ENCODE results near the gene ABHD2. TPM values are rescaled to one million over a fixed set of nuclear protein-coding genes. Genes with fewer than 3 reads are reported as not detected.
A peak's percentile ranks its signal among the peaks of the same experiment; 100 is the strongest.

The ABHD2 gene
- total and polyA plus RNA-seq, 9 of the 15 experiments (the other 6 are each of a cell fraction or from before 2014, with no cell fraction given), result 16.9 to 99.8 (median 47.5) TPM

DNA sequence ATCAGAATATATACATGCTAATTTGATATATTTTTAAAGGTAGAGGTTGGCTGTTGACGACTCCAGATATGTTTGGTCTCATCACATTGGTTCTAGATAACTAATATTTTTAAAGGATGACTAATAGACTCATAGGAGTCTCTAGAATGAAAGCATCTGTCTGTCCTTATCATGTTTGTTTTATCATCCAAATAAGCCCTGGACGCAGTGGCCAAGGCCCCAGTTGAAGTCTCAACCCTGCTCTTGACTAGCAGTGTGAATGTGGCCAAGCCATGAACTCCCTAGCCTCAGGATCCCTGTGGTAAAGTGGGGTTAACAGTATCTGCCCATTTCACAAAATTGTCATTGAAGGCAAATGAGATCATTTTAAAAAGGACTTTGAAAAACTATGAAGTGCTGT lies 53.6 kb downstream of the ABHD2 start:
- Histone ChIP-seq H3K27me3 (ENCODE audit: control insufficient read depth in 2 of 2, insufficient read depth in 2 of 2, low read length in 2 of 2) (no peaks in the 10 kb centered on the region), H3K9me3 (replicated peaks; ENCODE audit: control insufficient read depth, insufficient read depth, low read depth, low read length) (no peaks in the 10 kb centered on the region), H3K9ac (ENCODE audit: insufficient read depth in 1 of 2, low read depth in 2 of 2, low read length in 2 of 2) (no peak overlapping the region), H3K4me1 (replicated peaks in 1 of 2; ENCODE audit: control insufficient read depth in 2 of 2, insufficient read depth in 2 of 2, low read length in 2 of 2) (no peaks in the 10 kb centered on the region; a peak in 2 of 5 replicates), H3K36me3 (ENCODE audit: control insufficient read depth, insufficient read depth, low read length) (peaks cover 57% of the 10 kb centered on the region), H3K4me2 (ENCODE audit: insufficient read depth, low read length) (no peak overlapping the region), H4K20me1 (replicated peaks; ENCODE audit: control insufficient read depth, insufficient read depth, low read length) (no peaks in the 10 kb centered on the region), H3K27ac (ENCODE audit: extremely low read depth, low read depth, low read length) (no peak overlapping the region), H2AFZ (ENCODE audit: low read depth, low read length) (no peak overlapping the region), H3K9me1 (ENCODE audit: control insufficient read depth, insufficient read depth, low read length) (no peaks in the 10 kb centered on the region), H3K79me2 (ENCODE audit: control insufficient read depth, insufficient read depth, low read length) (peaks cover 33% of the 10 kb centered on the region), H3K4me3 (no peak overlapping the region)
- in situ Hi-C loops (cut with MboI), result no loop called here
- ChIA-PET POLR2A (interaction anchor here (0.5 to 0.7 kb wide), 2 partner anchors 10 to 32 kb away, joined by 3 to 5 read pairs; no protein-coding TSS in a partner anchor), CTCF (ENCODE audit: low intra/inter-chr PET ratio) (no interaction called here)
- intact Hi-C loops (cut with micrococcal nuclease), result no loop called here
- FAIRE-seq (no peak), DNase-seq (ENCODE audit: extremely low read depth in 1 of 4, low spot score in 3 of 4) (no peak), ATAC-seq (peak; percentile 26; the same call in 1 of the 3 replicates)
- TF ChIP-seq FOSL1 (tag; conservative IDR thresholded peaks at IDR 0.05), result peak; percentile 52
- no peak for TF ChIP-seq GABPA (tag; conservative IDR thresholded peaks at IDR 0.05; ENCODE audit: low read depth)
- TF ChIP-seq, protein P1, sequence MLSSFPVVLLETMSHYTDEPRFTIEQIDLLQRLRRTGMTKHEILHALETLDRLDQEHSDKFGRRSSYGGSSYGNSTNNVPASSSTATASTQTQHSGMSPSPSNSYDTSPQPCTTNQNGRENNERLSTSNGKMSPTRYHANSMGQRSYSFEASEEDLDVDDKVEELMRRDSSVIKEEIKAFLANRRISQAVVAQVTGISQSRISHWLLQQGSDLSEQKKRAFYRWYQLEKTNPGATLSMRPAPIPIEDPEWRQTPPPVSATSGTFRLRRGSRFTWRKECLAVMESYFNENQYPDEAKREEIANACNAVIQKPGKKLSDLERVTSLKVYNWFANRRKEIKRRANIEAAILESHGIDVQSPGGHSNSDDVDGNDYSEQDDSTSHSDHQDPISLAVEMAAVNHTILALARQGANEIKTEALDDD (IDR thresholded peaks at IDR 0.05), result peak; percentile 60; the same call in 1 of the 2 replicates
- WGBS (ENCODE audit: insufficient coverage, low coverage, missing lambda C conversion rate), result 30% methylated on average over 2 of the region's 2 CpGs
- BruUV-seq (replicated peaks), result no TSS peak

DNA sequence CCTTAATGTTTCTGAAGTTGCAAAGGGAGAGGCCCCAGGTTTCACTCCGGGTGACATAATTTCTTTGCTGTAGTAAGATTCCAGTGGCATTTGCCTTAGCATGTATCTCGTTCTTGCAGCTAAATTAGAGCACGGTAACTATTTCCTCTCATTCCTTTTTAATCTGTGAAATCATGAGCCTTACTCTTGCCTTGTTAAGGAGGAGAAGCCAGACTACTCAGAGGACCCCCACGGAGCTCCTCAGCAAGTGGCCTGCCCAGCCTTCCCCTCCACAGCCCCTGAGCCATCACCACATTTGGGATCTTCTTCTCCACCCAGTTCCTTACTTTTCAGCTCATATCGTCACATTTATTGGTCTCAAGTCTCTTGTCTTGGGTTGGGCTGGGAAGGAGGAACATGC lies 54.2 kb downstream of the ABHD2 start:
- Histone ChIP-seq H3K9me3 (replicated peaks; ENCODE audit: control insufficient read depth, insufficient read depth, low read depth, low read length) (no peaks in the 10 kb centered on the region), H3K36me3 (ENCODE audit: control insufficient read depth, insufficient read depth, low read length) (peaks cover 52% of the 10 kb centered on the region), H3K79me2 (ENCODE audit: control insufficient read depth, insufficient read depth, low read length) (peaks cover 32% of the 10 kb centered on the region), H3K4me2 (ENCODE audit: insufficient read depth, low read length) (no peak overlapping the region), H2AFZ (ENCODE audit: low read depth, low read length) (no peak overlapping the region), H3K27me3 (ENCODE audit: control insufficient read depth in 2 of 2, insufficient read depth in 2 of 2, low read length in 2 of 2) (no peaks in the 10 kb centered on the region), H3K4me3 (no peak overlapping the region), H3K4me1 (replicated peaks in 1 of 2; ENCODE audit: control insufficient read depth in 2 of 2, insufficient read depth in 2 of 2, low read length in 2 of 2) (no peaks in the 10 kb centered on the region; a peak in 2 of 5 replicates), H4K20me1 (replicated peaks; ENCODE audit: control insufficient read depth, insufficient read depth, low read length) (no peaks in the 10 kb centered on the region), H3K9ac (ENCODE audit: insufficient read depth in 1 of 2, low read depth in 2 of 2, low read length in 2 of 2) (no peak overlapping the region), H3K27ac (ENCODE audit: extremely low read depth, low read depth, low read length) (no peak overlapping the region), H3K9me1 (ENCODE audit: control insufficient read depth, insufficient read depth, low read length) (no peaks in the 10 kb centered on the region)
- intact Hi-C loops (cut with micrococcal nuclease) (no loop called here), in situ Hi-C loops (cut with MboI) (no loop called here)
- ATAC-seq (no peak), DNase-seq (ENCODE audit: extremely low read depth in 1 of 4, low spot score in 3 of 4) (no peak), FAIRE-seq (no peak)
- no TSS peak for BruUV-seq (replicated peaks)
- CTCF ChIA-PET (ENCODE audit: low intra/inter-chr PET ratio), result no interaction called here
- WGBS (ENCODE audit: insufficient coverage, low coverage, missing lambda C conversion rate), result 68% methylated on average over 5 of the region's 5 CpGs
- TF ChIP-seq HNRNPH1 (optimal IDR thresholded peaks at IDR 0.05; ENCODE audit: low read depth, low read length) (no peak), MBD2 (IDR thresholded peaks at IDR 0.05; ENCODE audit: borderline replicate concordance, low read depth) (no peak)
- POLR2A ChIA-PET, result interaction anchor here (0.7 to 1.7 kb wide), 3 partner anchors 11 to 51 kb away, joined by 3 to 4 read pairs (median 3); no protein-coding TSS in a partner anchor
